Mucosa of rectum (tissue), 2 donors: ENCODE measurements around the gene ATXN10.

Source experiments
- H3K27ac ChIP-seq, 2 donors: one replicate each; pipeline ENCODE4 v1.7.0; 2013; ENCODE audit warnings: inconsistent platforms in 2 of 2, low read depth in 2 of 2, low read length in 2 of 2
- H3K27me3 ChIP-seq, 2 donors: one replicate each; pipeline ENCODE4 v1.7.0; 2013; ENCODE audit warnings: low read length in 2 of 2; ENCODE audit not compliant: control insufficient read depth in 2 of 2, insufficient read depth in 2 of 2
- H3K36me3 ChIP-seq, 2 donors: one replicate each; pipeline ENCODE4 v1.7.0; 2013; ENCODE audit warnings: low read length in 2 of 2; ENCODE audit not compliant: control insufficient read depth in 2 of 2, insufficient read depth in 2 of 2
- H3K4me1 ChIP-seq, 2 donors: one replicate each; pipeline ENCODE4 v1.7.0; 2013; ENCODE audit warnings: low read length in 2 of 2, mild to moderate bottlenecking in 1 of 2; ENCODE audit not compliant: control insufficient read depth in 2 of 2, insufficient read depth in 2 of 2
- H3K4me3 ChIP-seq, 2 donors: one replicate each; pipeline ENCODE4 v1.7.0; 2013; ENCODE audit warnings: low read length in 2 of 2
- H3K9ac ChIP-seq, 2 donors: one replicate each; pipeline ENCODE4 v1.7.0; 2013; ENCODE audit warnings: low read length in 2 of 2, low read depth in 1 of 2, mild to moderate bottlenecking in 1 of 2
- H3K9me3 ChIP-seq, 2 donors: one replicate each; pipeline ENCODE4 v1.7.0; 2013; ENCODE audit warnings: low read length in 2 of 2; ENCODE audit not compliant: control insufficient read depth in 2 of 2
- donor health status: healthy.
- donor health status: Normal muscosa, but diverticular disease.

Gene ATXN10

DNA sequence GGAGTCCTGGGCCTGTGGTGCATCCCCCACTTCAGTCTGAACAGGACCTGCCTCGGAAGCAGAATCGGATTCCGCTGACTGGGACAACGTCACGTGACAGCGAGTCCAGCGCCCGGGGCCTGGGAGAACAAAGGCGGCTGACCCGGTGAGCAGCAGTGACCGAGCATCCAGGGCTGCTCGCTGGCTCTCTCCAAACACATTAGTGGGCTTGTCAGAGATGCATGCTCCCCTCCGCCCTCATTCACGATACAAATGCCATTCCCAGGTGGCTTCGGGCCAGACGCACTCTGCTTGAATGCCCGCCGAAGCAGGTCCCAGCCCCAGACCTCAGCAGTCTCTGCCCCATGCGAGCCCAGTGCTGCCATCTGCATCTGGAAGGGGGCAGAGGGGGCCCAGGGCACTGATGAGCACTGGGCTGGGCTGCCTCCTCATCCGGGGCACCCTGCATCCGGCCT lies 214.3 kb downstream of the ATXN10 start:
- H3K27me3 ChIP-seq, result peaks cover 6 to 12% of the 10 kb centered on the region in 2 donors
- no peak overlapping the region for H3K9ac ChIP-seq
- no peaks in the 10 kb centered on the region for H3K36me3 ChIP-seq
- no peaks in the 10 kb centered on the region for H3K9me3 ChIP-seq
- H3K4me3 ChIP-seq, result no peak overlapping the region
- no peaks in the 10 kb centered on the region for H3K4me1 ChIP-seq
- H3K27ac ChIP-seq, result no peak overlapping the region

DNA sequence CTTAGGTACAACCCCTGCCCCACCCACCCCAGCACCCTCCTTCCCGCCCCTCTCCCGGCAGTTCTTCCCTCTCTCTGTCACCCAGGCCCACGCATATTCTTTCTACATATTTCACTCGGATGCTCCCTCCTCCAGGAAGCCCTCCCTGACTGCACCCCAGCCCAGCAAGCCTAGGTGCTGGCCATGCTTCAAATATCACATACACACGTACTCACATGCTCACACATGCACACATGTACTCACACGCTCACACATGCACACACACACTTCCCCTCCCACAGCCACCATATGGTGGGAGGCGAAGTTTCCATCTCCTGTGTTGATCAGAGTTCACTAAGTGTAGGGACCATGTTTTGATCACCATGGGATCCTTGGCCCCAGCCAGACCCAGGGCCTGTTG lies 214.9 kb downstream of the ATXN10 start:
- H3K9ac ChIP-seq, result no peak overlapping the region
- no peaks in the 10 kb centered on the region for H3K9me3 ChIP-seq
- no peaks in the 10 kb centered on the region for H3K36me3 ChIP-seq
- H3K27me3 ChIP-seq, result peaks cover 3 to 12% of the 10 kb centered on the region in 2 donors
- H3K4me3 ChIP-seq, result no peak overlapping the region
- no peaks in the 10 kb centered on the region for H3K4me1 ChIP-seq
- H3K27ac ChIP-seq, result no peak overlapping the region

DNA sequence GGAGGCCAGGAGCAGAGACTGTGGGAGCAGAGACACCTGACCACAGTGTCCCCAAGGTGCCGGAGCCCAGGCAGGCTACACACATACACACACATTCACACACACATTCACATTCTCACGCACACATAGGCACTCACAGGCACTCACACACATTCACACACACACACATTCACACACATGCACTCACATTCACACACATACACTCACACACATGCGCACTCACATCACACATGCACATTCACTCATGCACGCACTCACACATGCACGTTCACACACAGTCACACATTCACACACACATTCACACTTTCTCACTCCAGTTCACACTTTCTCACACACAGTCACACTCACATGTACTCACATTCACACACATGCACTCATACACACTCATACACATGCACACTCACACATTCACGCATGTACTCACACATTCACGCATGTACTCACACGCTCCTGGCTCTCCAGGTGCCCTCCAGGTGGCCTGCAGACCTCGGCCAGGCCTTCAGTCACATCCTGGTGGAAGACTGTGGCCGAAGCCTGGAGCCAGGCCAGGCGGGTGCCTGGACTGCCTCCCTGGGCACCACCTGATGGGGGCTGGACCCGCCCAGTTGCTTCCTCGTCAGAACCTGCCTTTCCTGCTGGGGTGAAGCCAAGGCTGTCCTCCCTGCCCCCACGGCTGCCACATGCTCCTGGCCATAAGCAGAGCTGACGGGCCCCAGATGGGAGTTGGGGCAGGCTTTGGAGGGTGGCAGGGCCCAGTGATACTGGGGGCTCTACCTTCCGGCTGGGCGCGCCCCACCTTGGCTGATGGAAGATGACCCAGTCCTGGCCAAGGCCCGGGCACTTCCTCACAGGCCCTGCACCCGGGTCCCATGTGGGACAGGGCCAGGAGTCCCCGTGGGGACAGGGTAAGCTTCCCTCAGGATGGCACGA lies 215.8 kb downstream of the ATXN10 start:
- peaks cover 2 to 8% of the 10 kb centered on the region in 2 donors for H3K27me3 ChIP-seq

DNA sequence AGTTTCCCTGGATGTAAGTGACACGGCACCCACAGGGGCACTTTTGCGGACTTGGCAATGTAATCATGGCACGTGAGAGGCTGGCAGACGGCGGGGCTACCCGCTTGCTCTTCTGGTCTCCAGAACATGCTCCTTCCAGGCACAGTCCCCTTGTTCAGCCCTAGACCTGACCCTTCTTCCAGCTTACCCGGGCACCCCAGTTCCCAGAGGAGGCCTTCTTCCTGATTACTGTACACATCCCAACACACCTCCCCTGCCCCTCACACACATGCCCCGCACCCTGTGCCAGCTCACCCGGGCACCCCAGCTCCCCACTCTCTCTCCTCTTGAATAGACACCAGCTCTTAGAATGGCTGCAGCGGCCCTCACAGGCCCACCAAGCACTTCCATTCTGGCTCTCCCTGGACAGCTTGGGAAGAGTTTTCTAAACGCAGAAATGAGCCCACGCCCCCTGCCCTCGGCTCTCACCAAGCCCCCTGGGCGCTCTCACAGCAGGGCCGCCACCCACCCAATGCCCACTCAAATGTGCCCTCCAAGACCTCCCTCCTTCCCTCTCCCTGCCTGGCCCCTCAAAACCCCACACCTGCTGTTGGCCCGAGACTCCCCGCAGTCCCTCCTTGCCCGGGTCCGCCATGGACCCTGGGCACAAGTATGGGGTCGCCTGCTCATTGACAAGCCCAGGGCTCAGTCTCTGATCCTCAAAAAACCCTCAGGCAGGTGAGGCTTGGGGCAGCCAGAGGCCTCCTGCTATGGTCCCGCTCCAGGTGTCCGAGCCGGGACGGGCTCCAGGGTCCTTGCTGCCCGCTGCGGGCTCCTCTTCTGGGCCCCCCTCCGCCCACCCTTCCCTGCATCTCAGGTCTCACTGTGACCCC lies 216.8 kb downstream of the ATXN10 start:
- Histone ChIP-seq H3K36me3 (no peaks in the 10 kb centered on the region), H3K4me3 (no peak overlapping the region), H3K9ac (no peak overlapping the region), H3K4me1 (no peaks in the 10 kb centered on the region), H3K27ac (no peak overlapping the region), H3K9me3 (no peaks in the 10 kb centered on the region), H3K27me3 (peaks cover 2 to 9% of the 10 kb centered on the region in 2 donors)

More for the DNA sequence above, 215.8 kb downstream of the ATXN10 start:
- Histone ChIP-seq H3K36me3 (no peaks in the 10 kb centered on the region), H3K27ac (no peak overlapping the region), H3K9ac (no peak overlapping the region), H3K9me3 (no peaks in the 10 kb centered on the region), H3K4me3 (no peak overlapping the region), H3K4me1 (no peaks in the 10 kb centered on the region)

DNA sequence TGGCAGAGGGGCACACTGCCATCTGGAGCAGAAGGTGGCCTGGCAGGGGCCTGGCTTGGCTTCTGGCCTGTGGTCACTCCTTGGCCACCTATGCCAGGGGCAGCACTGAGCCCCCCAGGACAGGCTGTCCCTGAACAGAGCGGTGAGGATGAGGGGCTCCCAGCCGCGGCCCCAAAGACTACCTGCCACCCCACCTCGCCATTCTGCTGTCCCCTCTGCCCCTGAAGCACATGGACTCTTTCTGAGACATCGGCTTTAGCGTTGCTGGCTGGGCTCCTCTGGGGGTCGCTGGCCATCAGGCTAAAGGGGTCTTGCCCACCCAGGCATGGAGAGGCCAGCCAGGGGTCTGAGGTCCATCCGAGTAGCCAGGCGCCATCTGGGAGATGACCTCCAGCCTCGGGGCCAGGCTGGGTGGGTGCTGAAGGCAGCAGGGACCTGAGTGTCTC lies 217.5 kb downstream of the ATXN10 start:
- Histone ChIP-seq H3K4me3 (no peak overlapping the region), H3K36me3 (no peaks in the 10 kb centered on the region), H3K9ac (no peak overlapping the region), H3K27me3 (peaks cover 0 to 9% of the 10 kb centered on the region in 2 donors), H3K9me3 (no peaks in the 10 kb centered on the region), H3K27ac (no peak overlapping the region), H3K4me1 (no peaks in the 10 kb centered on the region)

DNA sequence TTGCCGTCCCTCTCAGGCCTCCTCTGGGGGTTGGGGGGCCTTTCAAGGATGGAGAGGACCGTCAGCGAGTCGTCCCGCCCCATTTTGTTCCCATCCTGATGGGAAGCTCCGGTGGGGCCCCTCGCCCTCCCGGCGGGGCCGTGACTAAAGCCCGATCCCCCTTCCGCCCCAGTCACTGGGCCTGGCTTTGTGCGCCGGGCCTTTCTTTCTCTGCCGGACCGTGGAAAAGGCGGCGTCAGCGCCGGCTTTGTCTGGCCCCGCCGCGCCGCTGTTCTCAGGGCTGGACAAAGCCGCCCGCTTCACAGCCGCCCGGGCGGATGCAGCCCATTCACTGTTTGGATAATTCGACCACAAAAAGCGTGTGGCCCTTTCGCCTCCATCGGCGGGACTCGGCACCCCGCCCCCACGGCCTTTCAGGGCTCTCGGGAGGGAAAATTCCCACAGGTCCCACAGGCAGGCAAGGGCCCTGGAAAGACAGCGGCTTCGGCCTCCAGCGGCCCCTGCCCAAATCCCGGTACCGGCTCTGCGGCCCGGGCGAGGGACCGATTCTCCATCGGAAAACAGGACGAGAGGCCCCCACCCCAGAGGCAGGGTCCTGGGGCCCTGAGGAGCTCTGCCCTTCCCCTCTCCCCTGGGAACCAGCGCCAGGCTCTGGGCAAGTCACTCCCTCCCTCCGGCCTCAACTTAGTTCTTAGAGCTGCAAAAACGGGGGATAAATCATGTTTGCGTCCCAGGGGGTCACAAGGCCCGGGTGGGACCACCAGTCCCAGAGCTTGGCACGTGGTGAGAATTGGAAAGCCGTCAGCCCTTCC lies 218.1 kb downstream of the ATXN10 start:
- Histone ChIP-seq H3K4me1 (no peaks in the 10 kb centered on the region), H3K9me3 (no peaks in the 10 kb centered on the region), H3K4me3 (no peak overlapping the region), H3K36me3 (no peaks in the 10 kb centered on the region), H3K27me3 (peaks cover 0 to 9% of the 10 kb centered on the region in 2 donors), H3K27ac (no peak overlapping the region), H3K9ac (no peak overlapping the region)

DNA sequence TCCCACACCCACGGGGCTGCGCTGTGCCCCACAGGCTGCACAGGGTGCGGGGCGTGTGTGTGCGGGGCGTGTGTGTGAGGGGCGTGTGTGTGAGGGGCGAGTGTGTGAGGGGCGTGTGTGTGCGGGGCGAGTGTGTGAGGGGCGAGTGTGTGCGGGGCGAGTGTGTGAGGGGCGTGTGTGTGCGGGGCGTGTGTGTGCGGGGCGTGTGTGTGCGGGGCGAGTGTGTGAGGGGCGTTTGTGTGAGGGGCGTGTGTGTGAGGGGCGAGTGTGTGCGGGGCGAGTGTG lies 218.7 kb downstream of the ATXN10 start:
- no peak overlapping the region for H3K4me3 ChIP-seq
- H3K27me3 ChIP-seq, result peaks cover 0 to 9% of the 10 kb centered on the region in 2 donors
- H3K36me3 ChIP-seq, result no peaks in the 10 kb centered on the region
- H3K9ac ChIP-seq, result no peak overlapping the region
- no peaks in the 10 kb centered on the region for H3K4me1 ChIP-seq
- H3K27ac ChIP-seq, result no peak overlapping the region
- H3K9me3 ChIP-seq, result no peaks in the 10 kb centered on the region

DNA sequence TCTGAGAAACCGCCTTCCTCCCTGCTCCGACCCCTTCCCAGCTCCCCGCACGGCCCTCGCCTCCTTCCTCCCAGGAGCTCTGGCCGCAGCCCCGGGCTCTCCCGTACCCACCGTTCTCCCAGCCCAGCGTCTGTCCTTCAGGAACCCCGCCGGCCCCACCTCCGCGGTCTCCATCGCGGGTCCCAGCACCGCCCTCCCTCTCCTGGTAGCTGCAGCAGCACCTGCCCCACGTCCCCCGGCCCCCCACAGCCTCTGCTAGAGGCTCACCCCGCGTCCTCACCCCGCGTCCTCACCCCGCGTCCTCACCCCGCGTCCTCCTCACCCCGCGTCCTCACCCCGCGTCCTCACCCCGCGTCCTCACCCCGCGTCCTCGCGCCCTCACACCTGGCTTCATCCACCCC lies 219.4 kb downstream of the ATXN10 start:
- no peaks in the 10 kb centered on the region for H3K4me1 ChIP-seq
- H3K27me3 ChIP-seq, result peaks cover 0 to 9% of the 10 kb centered on the region in 2 donors
- H3K4me3 ChIP-seq, result no peak overlapping the region
- no peak overlapping the region for H3K27ac ChIP-seq
- H3K9me3 ChIP-seq, result no peaks in the 10 kb centered on the region
- H3K9ac ChIP-seq, result no peak overlapping the region
- no peaks in the 10 kb centered on the region for H3K36me3 ChIP-seq

DNA sequence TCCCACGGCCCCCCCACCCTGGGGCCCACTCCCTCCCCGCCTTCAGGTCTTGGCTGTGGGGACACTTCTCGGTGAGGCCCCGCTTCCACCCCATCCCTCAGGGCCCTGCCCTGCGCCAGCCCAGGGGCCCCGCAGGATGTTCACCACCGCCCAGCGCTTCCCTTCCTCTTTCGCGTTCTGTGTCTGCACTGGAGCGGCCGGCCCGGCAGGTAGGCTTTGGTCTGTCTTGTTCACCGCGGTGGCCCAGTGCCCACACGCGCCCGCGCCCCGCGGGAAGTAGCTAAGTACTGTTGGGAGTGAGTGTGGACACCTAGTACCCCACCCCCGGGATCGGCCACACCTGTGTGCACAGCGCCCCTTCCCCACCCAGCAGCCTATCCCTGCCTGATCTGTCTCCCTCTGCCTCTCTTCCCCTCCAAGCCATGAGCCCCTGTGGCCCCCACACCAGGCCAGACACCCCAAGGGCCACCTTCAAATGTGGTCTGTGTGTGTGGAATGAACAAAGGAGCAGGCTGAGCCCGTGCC lies 219.9 kb downstream of the ATXN10 start:
- Histone ChIP-seq H3K4me3 (no peak overlapping the region), H3K4me1 (no peaks in the 10 kb centered on the region)

More for the DNA sequence above, 219.9 kb downstream of the ATXN10 start:
- no peaks in the 10 kb centered on the region for H3K36me3 ChIP-seq
- peaks cover 0 to 9% of the 10 kb centered on the region in 2 donors for H3K27me3 ChIP-seq
- no peak overlapping the region for H3K27ac ChIP-seq
- no peaks in the 10 kb centered on the region for H3K9me3 ChIP-seq
- no peak overlapping the region for H3K9ac ChIP-seq
